Peyer's patch (tissue), 4 donors: ENCODE data around the gene CLK2. TPM values are rescaled to one million over a fixed set of nuclear protein-coding genes. Genes with fewer than 3 reads are reported as not detected.
"Not testable (repeated sequence)": the region's sequence is repeated elsewhere in the genome, so short reads cannot be mapped to it uniquely, and the experiment has no call there.

ENCODE experiments used
- DNase-seq, 3 donors: peaks; one replicate each; pipeline ENCODE4 v3.0.0-alpha.2; 2017 to 2019
- H3K27ac ChIP-seq, 4 donors: fragments of 200-600 bp; sonication (generic); one replicate each; pipeline ENCODE4 v1.5.1; 2016 to 2019
- H3K27me3 ChIP-seq, 2 donors: fragments of 200-600 bp; sonication (generic); one replicate each; pipeline ENCODE4 v1.5.1; 2019
- H3K36me3 ChIP-seq, 3 donors: fragments of 200-600 bp; sonication (generic); one replicate each; pipeline ENCODE4 v1.5.1; 2016 to 2019
- H3K4me1 ChIP-seq, 4 donors: fragments of 200-600 bp; sonication (generic); one replicate each; pipeline ENCODE4 v1.5.1; 2016 to 2019
- H3K4me3 ChIP-seq, 4 donors: fragments of 200-600 bp; sonication (generic); 1 replicate in 3 of 4; 2 replicates in 1 of 4; pipeline ENCODE4 v1.5.1; 2016 to 2019; ENCODE audit warnings: mild to moderate bottlenecking in 1 of 4
- H3K9me3 ChIP-seq, 4 donors: fragments of 200-600 bp; sonication (generic); one replicate each; pipeline ENCODE4 v1.5.1; 2016 to 2019; ENCODE audit warnings: mild to moderate bottlenecking in 1 of 4
- CTCF ChIP-seq, 6 experiments: fragments of 450-650 bp in 4 of 6; fragments of 200-600 bp in 2 of 6; sonication (generic) in 1 of 6; IDR thresholded peaks; one replicate each; pipeline ENCODE4 v1.5.1; 2017 to 2019; ENCODE audit warnings: antibody characterized with exemption in 6 of 6, mild to moderate bottlenecking in 3 of 6, moderate library complexity in 1 of 6
- POLR2A ChIP-seq, 2 donors: fragments of 450-650 bp; IDR thresholded peaks; one replicate each; pipeline ENCODE4 v1.5.1; 2017; ENCODE audit warnings: antibody characterized with exemption in 2 of 2, mild to moderate bottlenecking in 2 of 2, moderate library complexity in 2 of 2
- total RNA-seq, 4 donors: library from RNA; depleted of rRNA; stranded (reverse); fragments of >200 nt; gene quantifications; one replicate each; pipeline ENCODE4 v1.1.0, GENCODE V29; 2016

Gene CLK2
- total RNA-seq, 4 donors from 2014 or later = 44.7 to 125 (median 98.5) TPM

GRCh38 chr1:155218854-155219591 is 54.3 kb downstream of the CLK2 start:
- H3K4me3 ChIP-seq = no peak overlapping the region
- TF ChIP-seq POLR2A (IDR thresholded peaks at IDR 0.05) (no peak), CTCF (IDR thresholded peaks at IDR 0.05) (no peak)
- DNase-seq = peak in 1 of 3 donors; percentile 62
- H3K27me3 ChIP-seq = no peaks in the 10 kb centered on the region
- peak overlapping the region in 1 of 4 donors; percentile 65 for H3K27ac ChIP-seq
- H3K4me1 ChIP-seq = peaks cover 0 to 8% (median 0%) of the 10 kb centered on the region in 4 donors
- no peaks in the 10 kb centered on the region for H3K36me3 ChIP-seq
- no peaks in the 10 kb centered on the region for H3K9me3 ChIP-seq

DNA sequence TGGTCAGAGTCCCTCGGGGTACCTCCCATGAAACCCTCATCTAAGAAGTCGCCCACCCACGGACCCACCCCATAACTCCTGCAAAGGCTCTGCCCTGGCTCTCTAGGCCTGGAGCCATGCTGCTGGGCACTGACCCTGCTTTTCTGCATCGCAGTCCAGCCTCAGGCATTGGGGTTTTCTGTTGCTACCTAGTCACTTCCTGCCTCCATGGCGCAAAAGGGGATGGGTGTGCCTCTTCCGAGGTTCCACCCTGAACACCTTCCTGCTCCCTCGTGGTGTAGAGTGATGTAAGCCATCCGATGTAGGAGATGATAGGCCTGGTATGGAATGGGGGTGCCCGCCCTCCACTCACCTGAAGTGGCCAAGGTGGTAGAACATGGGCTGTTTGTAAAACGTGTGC is 58.6 kb downstream of the CLK2 start:
- H3K9me3 ChIP-seq, DNase-seq: not testable (repeated sequence)

More for the DNA sequence above, 58.6 kb downstream of the CLK2 start:
- H3K36me3 ChIP-seq, H3K27ac ChIP-seq, H3K27me3 ChIP-seq, H3K4me3 ChIP-seq, H3K4me1 ChIP-seq: not testable (repeated sequence)

Other genes with a start within 250 kb of the CLK2 start
- 10 to 100 TPM in 1 of 4 donors, 1 to 10 TPM in 3; 1.7 to 12.5 (median 5.3) TPM for gene DCST2, start 239.7 kb downstream of the CLK2 start, total RNA-seq
- 1 to 10 TPM in 1 of 4 donors, under 1 TPM in 1, not detected in 2; 0.88 to 2.7 TPM for gene DCST1, start 239.7 kb downstream of the CLK2 start, total RNA-seq
- 100 to 1,000 TPM; 111 to 191 (median 126) TPM for gene ADAM15, start 222.2 kb downstream of the CLK2 start, total RNA-seq
- gene EFNA4, start 209.8 kb downstream of the CLK2 start, total RNA-seq = 10 to 100 TPM in 3 of 4 donors, 1 to 10 TPM in 1; 2.5 to 39.6 (median 18.2) TPM
- gene EFNA3, start 194.7 kb downstream of the CLK2 start, total RNA-seq = 1 to 10 TPM; 2.3 to 8.7 (median 5.3) TPM
- gene EFNA1, start 145.6 kb downstream of the CLK2 start, total RNA-seq = 100 to 1,000 TPM in 3 of 4 donors, 10 to 100 TPM in 1; 13.2 to 166 (median 145) TPM
- gene SLC50A1, start 137.7 kb downstream of the CLK2 start, total RNA-seq = 10 to 100 TPM; 42.5 to 83.3 (median 46.7) TPM
- gene DPM3, start 133.0 kb downstream of the CLK2 start, total RNA-seq = 10 to 100 TPM; 33.5 to 89.2 (median 65.0) TPM
- 100 to 1,000 TPM; 111 to 137 (median 117) TPM for gene KRTCAP2, start 100.2 kb downstream of the CLK2 start, total RNA-seq
- not detected for gene TRIM46, start 99.7 kb downstream of the CLK2 start, total RNA-seq
- 10 to 100 TPM; 15.9 to 58.6 (median 46.5) TPM for gene THBS3, start 65.6 kb downstream of the CLK2 start, total RNA-seq
- gene MTX1, start 64.8 kb downstream of the CLK2 start, total RNA-seq = 10 to 100 TPM; 33.2 to 45.2 (median 36.5) TPM
- gene ENTREP3, start 18.0 kb downstream of the CLK2 start, total RNA-seq = 10 to 100 TPM in 3 of 4 donors, 1 to 10 TPM in 1; 5.8 to 20.7 (median 15.4) TPM
- 10 to 100 TPM; 34.7 to 63.7 (median 49.2) TPM for gene SCAMP3, start 11.1 kb downstream of the CLK2 start, total RNA-seq
- 10 to 100 TPM in 3 of 4 donors, 1 to 10 TPM in 1; 7.4 to 25.5 (median 19.5) TPM for gene HCN3, start 4.0 kb upstream of the CLK2 start, total RNA-seq
- gene PKLR, start 27.9 kb upstream of the CLK2 start, total RNA-seq = 10 to 100 TPM in 3 of 4 donors, not detected in 1; 35.7 to 50.5 (median 36.2) TPM
- gene FDPS, start 35.4 kb upstream of the CLK2 start, total RNA-seq = 100 to 1,000 TPM; 158 to 220 (median 175) TPM
- 10 to 100 TPM; 40.4 to 72.4 (median 71.8) TPM for gene RUSC1, start 47.4 kb upstream of the CLK2 start, total RNA-seq